NCI-H510A (cell line): Measurements from ENCODE around the gene SGCD.

Experiments
- DNase-seq: peaks from one replicate; lab custom pipeline; 2025; lab: John Stamatoyannopoulos, UW

SGCD gene

DNA sequence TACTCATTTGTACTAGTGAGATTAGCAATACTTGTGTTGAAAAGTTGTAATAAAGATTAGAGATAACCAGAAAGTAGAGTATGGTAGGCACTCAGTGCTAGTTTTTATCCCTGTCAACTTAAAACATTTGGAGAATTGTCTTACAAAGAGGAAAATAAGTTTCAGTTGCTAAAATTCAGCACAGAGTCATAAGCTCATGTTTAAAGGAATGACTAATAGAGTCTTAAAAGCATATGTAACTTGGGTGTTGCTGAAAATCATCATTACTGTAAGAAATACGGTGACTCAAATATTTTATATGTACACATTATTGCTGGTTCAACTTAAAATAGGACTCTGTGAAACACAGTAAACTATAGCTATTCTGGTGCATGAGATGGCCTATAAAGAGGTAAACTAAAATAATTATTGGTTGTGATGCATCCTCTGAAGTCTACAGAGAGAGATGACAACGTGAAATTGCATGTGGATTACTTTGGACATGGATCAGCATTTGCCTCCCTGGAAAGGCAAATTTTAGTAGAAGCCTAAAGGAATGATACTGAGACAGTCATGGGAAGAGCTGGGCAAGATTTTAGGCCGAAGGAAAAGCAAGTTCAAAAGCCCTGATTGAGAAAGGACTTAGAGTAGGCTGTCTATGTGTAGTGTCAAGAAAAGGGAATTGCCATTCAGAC is 34.6 kb downstream of the SGCD start:
- no peak for DNase-seq

DNA sequence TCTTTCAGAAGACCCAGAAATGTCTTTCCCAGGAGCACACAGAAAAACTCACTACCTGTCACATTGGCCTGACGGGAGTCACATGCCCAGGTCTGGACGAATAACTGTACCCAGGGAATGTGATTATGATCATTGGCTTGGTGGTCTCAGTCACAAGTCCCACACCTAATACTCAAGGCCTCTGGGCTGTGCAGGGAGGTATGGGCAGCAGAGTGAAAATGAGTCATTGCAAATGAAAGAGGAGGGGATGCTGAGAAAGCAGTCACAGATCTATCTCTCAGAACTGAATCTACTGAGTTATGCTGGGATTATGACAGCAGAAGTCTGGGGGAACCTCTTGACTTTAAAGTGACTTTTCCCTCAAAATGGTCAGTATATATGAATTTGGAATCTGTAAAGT is 36.9 kb downstream of the SGCD start:
- DNase-seq, result no peak

DNA sequence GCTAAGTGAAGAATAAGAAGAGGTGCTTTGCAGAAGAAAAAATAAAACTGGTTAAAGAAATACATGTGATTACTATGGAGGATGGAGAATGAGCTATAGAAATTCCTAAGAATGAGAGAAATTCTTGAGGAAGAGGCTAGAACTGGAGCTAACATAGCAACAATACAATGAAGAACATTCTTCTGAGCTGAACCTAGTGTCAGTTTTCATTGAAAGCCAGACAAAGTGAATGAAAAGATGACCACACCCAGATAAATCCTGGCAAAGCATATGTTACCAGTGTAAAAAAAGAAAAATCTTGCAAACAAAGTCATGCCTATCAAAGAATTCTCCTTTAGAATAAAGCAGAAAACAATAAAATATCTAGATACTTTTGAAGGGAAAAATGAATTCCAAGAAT is 39.6 kb downstream of the SGCD start:
- no peak for DNase-seq

DNA sequence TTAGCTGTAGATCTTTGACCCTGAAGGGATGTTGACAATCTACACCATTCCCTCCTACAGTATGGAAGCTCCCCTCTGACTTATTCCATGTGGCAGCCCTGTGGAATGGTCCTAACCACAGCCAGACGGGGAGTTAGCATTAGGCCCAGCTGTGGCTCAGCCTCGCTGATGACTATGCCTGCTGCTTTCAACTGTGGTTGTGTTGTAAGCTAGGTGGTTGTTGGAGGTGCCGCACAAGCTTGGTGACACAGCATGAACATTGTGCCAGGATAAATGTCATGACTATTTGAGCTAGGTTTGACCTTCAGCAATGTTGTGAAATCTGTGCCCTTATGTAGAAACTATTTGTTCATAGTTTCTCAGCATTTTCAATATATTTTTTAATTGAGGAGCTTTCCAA is 40.6 kb downstream of the SGCD start:
- DNase-seq, result no peak

DNA sequence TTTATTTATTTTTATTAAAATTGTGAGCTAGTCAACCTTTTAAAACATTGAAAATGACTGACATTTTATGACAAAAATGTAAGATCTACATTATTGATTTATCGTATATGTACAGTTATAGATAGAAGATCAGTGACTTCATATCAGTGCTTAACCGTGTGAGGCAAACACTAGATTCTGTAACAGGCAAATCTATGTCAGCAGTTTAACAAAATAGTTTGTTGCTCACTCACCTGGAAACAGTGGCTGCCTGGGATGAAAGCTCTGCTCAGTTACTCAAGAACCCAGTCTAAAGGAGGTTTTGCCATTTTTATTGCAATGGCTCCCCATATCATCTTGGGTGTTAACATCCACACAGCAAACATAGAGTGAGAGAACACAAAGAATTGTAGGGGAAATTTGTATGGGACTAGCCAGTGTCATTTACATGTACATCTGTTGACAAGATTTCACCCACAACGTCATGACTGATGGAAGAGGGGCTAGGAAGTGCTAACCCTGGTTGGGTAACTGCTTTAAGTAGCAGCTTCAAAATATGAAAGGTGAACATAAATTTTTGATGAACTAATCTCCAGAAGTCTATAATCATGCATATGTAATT is 49.0 kb downstream of the SGCD start:
- no peak for DNase-seq

DNA sequence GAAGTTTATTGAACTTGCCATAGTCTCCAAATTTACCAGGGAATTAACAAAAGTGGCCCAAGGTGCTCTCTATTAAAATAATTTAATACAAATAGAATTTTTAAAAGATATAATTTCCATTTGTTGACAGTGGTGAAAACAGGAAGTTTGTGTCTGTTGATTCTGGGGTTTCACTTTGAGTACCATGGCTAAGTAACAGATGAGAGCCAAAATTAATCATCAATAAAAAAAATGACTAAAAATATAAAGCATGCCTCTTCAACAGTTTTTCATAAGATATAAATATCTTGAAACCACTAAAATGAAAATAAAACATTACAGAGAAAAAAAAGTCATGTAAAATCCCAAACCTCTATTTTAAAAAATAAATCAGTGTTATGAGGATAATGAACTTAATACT is 49.8 kb downstream of the SGCD start:
- no peak for DNase-seq

DNA sequence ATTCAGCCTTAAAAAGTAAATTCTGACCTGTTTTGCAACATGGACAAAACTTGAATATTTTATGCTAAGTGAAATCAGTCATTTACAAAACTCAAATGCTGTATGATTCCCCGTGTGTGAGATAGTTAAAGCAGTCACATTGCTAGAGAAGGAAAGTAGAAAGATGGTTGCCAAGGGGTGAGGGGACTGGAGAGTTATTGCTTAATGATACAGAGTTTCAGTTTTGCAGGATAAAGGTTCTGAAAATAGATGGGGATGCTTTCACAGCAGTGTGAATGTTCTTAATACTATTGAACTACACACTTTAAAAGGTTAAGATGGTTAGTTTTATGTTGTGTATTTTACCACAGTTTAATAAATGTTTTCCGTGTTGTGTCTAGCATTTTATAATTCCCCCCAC is 51.2 kb downstream of the SGCD start:
- no peak for DNase-seq

DNA sequence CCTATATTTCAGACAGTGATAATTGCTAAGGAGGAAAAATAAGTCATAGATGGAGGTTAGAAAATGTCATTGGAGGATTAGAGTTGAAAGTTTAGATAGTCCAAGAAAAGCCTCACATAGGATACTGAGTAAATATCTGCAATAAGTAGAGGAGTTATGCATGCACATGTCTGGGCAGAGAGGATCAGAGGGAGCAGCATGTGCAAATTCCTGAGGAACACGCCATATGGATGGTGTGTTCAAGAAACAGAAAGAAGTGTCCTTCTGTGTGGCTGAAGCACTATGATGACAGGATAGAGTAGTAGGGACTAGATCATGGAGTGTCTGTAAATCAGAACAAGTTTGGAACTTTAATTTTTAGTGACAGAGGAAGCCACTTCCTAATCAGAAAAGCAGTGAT is 52.2 kb downstream of the SGCD start:
- no peak for DNase-seq

DNA sequence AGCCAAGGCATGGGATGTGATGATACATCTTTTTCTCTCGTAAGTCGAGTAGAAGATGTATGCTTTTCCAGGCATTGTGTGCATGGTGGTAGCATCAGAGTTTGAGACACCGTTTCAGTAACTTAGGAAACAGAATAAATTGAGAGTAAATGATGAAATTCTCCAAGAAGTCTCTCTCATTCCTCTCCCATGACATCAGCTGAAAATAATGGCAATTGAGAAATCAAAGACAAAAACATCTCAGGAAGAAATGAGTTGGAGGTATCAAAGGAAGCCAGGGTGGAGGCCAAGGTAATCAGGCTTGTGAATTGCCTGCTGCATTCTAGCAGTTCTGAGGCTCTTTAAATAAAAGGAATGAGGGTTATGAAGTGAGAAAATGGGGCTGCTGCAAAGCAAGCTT is 53.9 kb downstream of the SGCD start:
- DNase-seq, result no peak

DNA sequence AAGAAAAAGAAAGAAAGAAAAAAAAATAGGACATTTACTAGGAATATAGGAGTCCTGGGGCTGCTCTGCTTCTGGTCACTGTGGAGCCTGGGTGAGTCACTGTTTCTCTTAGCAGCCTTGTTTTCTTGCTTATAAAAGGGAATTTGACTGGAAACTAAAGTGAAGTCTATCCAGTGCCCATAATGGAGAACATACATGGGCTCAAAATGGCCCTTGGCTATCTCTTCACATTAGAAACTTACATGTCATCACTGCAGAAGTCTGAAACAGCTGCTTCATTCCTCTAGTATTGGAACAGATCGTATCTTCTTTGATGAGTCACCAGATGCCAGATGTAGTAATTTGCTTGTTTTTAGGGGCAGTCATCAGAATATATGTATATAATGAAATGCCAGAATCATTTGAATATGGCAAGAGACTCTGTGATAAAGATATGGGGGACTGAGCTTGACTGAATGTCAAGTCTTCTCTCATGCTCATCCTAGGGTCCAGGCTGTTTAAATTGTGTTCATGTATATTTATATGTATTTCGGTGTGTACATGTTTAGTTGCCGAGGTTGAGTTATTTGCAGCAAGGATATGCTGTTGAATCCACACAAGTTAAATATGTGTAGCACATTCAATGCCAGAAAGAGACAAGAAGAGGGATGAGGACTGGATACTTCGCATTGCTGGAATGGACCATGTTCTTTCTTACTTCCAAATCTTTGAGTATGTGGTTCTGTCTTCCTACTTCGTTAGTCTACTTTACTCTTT is 56.7 kb downstream of the SGCD start:
- no peak for DNase-seq

DNA sequence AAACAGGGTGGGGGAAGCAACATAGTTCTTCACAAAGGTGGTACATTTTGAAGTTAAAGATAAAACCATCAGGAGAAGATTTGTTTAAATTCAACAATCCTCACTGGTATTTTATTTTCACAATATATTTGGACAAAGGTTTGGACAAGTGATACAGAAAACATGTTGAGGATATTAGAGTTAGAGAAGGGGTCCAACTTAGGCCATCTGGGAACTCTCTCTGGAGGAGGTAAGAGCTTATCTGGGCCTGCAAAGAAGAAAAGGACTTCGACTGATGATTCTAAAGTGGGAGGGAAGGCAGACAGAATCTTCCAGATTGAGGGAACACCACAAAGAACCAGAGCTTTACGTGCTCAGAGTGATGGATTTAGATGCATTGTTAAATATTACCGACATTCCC is 58.5 kb downstream of the SGCD start:
- no peak for DNase-seq

DNA sequence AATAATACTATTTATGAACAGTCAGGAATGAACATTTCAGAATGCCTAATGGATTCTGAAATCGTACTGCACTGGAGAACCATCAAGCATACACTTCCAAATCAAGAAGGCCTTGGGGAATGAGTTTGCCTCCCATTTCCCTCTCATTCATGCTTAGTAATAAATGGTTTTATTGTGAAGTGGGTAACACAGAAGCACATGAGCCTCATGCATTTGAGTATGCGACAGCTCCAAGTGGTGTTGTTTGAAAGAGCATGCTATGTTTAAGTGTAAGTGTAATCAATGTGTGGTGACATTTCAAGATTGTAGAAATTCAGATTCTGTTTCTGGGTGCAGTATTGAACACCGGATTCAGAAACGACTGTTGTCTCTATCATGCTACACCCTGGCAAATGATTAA is 60.0 kb downstream of the SGCD start:
- DNase-seq, result no peak

DNA sequence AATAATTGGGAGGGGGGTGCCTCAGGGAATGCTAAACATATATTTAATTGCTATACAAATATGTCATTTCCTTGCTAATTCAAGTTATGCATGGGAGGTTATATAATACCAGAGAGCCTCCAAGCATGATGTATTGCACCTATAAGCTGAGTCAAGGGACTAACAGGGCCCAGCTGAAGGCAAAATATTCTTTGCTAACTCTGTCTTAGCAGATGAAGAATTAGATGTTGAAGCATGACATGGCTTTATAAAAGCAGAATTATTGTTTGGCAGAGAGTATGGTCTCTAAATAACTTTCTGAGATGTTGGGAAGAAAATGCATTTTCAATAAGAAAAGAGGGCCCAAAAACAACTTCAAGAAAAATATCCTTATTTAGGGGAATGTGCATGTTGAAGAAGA is 60.4 kb downstream of the SGCD start:
- no peak for DNase-seq

DNA sequence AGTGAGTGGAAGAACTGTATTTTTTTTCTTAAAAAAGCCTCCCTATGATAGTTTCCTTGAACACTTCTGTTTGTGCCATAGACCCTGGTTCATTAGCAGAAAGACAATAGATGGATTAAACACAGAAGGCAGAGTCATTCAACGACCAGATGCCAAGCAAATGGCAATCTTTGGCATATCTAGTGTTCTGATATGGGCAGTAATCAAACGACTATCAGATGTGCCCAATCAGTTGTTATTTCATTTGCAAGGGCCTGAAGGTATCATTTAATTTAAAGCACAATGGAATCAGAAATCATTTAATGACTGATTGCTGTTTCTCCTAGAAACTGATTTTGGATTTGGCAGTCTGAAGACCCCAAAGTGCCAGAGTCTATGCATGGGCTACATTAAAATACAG is 61.3 kb downstream of the SGCD start:
- no peak for DNase-seq

DNA sequence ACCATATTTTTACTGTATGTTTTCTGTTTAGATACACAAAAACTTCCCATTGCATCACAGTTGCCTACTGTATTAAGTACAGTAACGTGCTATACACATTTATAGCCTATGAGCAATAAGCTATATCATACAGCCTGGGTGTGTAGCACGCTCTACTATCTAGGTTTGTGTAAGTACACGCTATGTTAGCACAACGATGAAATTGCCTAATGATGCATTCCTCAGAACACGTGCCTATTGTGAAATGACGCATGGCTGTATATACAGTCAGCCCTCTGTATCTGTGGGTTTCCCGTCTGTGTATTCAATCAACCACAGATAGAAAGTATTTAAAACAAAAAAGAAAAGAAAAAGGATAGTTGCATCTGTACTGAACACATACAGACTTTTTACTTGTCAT is 64.2 kb downstream of the SGCD start:
- no peak for DNase-seq

DNA sequence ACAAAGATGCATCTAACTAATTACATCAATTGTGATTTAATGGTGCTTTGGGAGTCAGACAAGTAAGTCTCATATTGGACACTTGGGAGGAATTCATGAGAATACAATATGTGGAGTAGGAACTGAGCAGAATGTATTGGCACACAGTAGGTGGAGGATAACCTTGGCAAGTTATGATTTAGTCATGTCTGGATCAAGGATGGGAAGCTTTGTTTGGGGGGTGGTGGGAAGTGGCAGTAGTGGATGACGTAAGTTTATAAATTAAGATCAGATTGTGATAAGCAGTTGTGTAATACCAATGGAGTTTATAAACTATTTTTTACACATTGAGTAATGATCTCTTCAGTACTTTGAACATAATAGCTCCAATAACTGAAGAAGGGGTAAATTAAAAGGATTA is 67.0 kb downstream of the SGCD start:
- no peak for DNase-seq

DNA sequence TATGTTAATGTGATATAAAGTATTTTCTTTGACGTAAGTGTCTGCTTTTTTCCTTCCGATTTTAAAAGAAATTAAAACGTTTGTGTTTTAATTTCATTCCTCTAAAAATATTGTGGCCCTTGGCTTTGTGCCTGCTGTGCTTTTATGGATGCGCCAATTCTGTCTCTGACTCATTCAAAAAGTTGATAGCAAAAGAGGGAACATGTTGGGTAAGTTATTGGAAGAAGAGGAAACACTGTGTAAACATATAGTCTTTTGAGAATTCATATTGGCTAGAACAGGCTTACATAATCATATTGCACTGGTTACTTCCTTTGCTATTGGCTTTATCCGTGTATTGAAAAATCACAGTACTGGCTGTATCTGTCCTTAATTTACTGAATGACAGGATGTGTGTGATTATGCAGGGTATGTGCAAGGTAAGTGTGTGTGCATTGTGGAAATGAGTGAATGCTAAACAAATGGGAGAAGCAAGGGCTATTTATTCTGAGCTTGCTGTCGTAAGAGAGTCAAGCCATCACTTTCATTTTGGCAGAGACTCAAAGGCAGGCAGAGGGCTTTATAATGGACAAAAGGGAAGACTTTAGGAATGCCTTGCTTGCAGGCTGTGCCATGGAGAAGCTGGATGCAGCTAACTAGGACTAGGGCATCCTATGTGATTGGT is 67.8 kb downstream of the SGCD start:
- no peak for DNase-seq

DNA sequence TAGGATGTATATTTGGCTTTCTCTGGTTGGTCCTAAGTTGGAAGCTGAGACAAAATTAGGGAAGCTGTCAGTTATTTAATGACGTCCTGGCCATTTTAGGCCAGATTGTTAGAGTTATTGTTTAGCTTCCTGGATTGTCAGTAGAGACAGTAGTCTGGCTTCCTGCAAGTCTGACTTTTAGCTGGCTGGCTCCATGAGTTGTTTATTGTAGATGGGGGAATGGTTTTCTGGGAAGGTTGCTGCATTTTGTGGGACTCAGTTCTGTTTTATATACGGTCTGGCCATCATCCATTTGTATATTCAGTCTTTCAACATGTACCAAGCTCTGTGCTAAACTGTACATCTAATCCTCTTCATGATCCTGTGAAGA is 68.3 kb downstream of the SGCD start:
- DNase-seq, result no peak

DNA sequence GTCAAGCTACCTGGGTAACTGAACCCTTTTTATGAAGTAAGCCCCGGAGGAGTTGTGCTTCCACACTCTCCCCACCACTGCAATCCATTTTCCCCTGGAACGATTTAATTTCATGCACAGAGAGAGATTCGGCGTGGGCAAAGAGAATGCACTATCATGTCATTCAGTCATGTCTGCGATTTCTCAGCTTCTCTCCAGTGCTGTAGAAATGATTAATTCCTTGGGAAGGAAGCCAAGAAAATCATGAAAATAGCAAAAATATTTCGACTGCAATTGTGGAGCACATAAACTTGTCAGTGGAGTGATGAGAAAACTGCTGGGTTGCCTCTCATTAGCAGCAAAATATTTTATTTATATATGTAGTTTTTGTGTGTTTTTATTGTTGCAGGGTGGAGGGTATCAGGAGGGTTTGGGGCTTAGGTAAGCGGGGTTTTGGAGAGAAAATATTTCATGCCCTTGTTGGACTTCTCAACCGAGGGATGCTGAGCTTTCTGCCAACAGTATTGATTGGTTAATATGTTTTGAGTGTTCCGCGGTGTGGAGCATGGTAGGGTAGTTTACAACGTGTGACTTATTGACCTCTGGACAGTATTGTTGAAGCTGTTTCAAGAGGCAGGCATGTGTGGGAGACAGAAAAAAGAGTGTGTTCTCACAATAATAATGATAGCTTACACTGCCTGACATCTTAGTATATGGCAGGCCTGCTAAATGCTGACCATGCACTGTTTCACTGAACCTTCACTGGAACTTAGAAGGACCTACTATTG is 69.3 kb downstream of the SGCD start:
- DNase-seq, result no peak

DNA sequence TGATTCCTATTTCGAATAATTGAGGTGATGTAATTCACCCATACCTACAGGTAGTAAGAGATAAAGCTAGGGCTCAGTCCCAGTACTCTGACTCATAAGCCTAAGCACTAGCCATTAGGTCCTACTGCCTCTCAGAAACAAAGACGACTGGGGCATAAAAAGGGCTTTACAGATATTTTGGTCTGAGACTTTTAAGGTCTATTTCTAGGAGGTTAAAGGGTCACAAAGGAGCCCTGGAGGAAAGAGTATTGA is 69.8 kb downstream of the SGCD start:
- no peak for DNase-seq

DNA sequence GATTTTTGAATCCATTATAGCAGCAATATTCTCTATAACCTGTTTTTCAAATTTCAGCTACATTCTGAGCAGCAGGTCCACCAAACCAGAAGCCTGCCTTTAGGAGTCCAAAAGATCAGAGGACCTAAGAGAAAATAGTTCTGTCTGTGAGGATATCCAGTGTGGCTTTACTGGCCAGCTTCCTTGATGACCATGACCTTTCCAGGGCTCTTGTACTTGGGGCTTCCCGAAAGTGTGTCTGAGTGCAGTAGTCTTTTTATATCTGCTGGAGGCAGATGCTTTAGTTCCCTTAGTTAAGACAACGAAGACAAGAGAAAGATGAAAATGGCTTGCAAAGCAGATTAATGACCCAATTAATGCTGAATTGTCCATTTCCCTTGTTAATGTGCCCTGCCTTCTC is 72.4 kb downstream of the SGCD start:
- no peak for DNase-seq

DNA sequence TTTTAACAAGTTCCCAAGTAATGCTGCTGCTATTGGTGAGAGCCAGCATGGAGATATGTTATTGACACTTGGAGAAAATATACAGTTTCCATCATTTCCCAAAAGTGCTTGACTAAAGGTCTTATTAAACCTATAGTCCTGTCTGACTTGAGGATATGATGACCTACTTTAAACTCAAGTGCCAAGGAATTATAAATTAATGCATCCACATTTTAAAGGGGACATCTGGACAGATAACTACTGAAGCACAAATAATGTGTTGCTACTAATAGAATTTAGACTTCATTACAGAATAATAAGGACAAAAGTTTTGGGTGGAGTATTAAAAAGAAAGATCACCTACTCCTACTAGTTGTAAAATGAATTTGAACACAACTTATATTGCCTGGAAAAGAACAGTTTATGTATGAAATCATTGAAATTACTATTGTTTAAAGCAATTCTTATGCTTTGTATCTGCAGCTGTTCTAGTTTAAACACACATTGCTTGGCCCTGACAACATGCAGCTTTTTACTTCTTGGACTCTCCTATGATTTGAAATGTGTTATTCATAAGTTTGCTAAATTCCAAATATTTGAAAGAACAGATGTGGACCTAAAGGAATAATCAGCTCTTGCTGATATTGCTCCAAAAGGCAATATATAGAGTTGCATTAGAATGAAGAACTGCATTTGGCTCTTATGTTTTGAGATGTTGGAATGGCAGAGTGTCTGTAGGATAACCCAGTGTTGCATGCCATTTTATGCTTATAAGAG is 73.4 kb downstream of the SGCD start:
- DNase-seq, result no peak
